ENCODE measurements around the gene UMPS.
A peak's percentile ranks its signal among the peaks of the same experiment; 100 is the strongest.

UMPS gene

GRCh38 chr3:124763206-124763605, 33.0 kb downstream of the UMPS start:
- DNase-seq, result no peak

GRCh38 chr3:124763644-124764358, 33.5 kb downstream of the UMPS start:
- no peak for DNase-seq

GRCh38 chr3:124764746-124765145, 34.5 kb downstream of the UMPS start:
- DNase-seq, result peak in 14 of 56 donors; percentile 20 to 77 (median 26)

GRCh38 chr3:124765197-124765840, 35.1 kb downstream of the UMPS start:
- no peak for DNase-seq

- DNase-seq, result no peak
These were observed 36.2 kb downstream of the UMPS start for GRCh38 chr3:124766113-124767095.

- DNase-seq, result no peak
These were observed 37.0 kb downstream of the UMPS start for GRCh38 chr3:124767264-124767663.

- DNase-seq, result no peak
These were observed 37.4 kb downstream of the UMPS start for GRCh38 chr3:124767691-124768090.

- DNase-seq, result peak in 1 of 56 donors; percentile 3
These were observed 38.6 kb downstream of the UMPS start for GRCh38 chr3:124768812-124769211.

GRCh38 chr3:124769462-124769861, 39.2 kb downstream of the UMPS start:
- no peak for DNase-seq

GRCh38 chr3:124770336-124771082, 40.3 kb downstream of the UMPS start:
- DNase-seq, result peak in 32 of 56 donors; percentile 12 to 71 (median 41)

- DNase-seq, result no peak
These were observed 40.8 kb downstream of the UMPS start for GRCh38 chr3:124771083-124771445.

GRCh38 chr3:124772081-124772831, 42.0 kb downstream of the UMPS start:
- DNase-seq, result peak in 45 of 56 donors; percentile 20 to 83 (median 56)

GRCh38 chr3:124773351-124774326, 43.4 kb downstream of the UMPS start:
- DNase-seq, result no peak

- DNase-seq, result no peak
These were observed 44.1 kb downstream of the UMPS start for GRCh38 chr3:124774327-124774718.

GRCh38 chr3:124774841-124775402, 44.7 kb downstream of the UMPS start:
- DNase-seq, result no peak

GRCh38 chr3:124775877-124776276, 45.6 kb downstream of the UMPS start:
- DNase-seq, result no peak

GRCh38 chr3:124776856-124777255, 46.6 kb downstream of the UMPS start:
- DNase-seq, result no peak

GRCh38 chr3:124777762-124778470, 47.7 kb downstream of the UMPS start:
- DNase-seq, result no peak
